Suprapubic skin (tissue), 4 donors: ENCODE data around the gene EMC8. TPM values are rescaled to one million over a fixed set of nuclear protein-coding genes. Genes with fewer than 3 reads are reported as not detected.

Experiments used
- DNase-seq, 2 donors: peaks; one replicate each; pipeline ENCODE4 v3.0.0-alpha.2; 2019; ENCODE audit warnings: low spot score in 2 of 2
- H3K27ac ChIP-seq: fragments of 200-600 bp; sonication (generic); one replicate; pipeline ENCODE4 v1.5.1; 2019
- H3K27me3 ChIP-seq: fragments of 200-600 bp; sonication (generic); one replicate; pipeline ENCODE4 v1.5.1; 2019
- H3K36me3 ChIP-seq: fragments of 200-600 bp; sonication (generic); one replicate; pipeline ENCODE4 v1.5.1; 2019
- H3K4me1 ChIP-seq: fragments of 200-600 bp; sonication (generic); one replicate; pipeline ENCODE4 v1.5.1; 2019
- H3K4me3 ChIP-seq: fragments of 200-600 bp; sonication (generic); one replicate; pipeline ENCODE4 v1.5.1; 2019; ENCODE audit warnings: mild to moderate bottlenecking
- H3K9me3 ChIP-seq: fragments of 200-600 bp; sonication (generic); one replicate; pipeline ENCODE4 v1.5.1; 2019
- EP300 ChIP-seq: sonication (generic); formaldehyde crosslinking; IDR thresholded peaks from one replicate; pipeline ENCODE4 v1.6.1; 2017; ENCODE audit warnings: antibody characterized with exemption
- POLR2A ChIP-seq, 2 donors: fragments of 450-650 bp; IDR thresholded peaks; one replicate each; pipeline ENCODE4 v1.6.1; 2017; ENCODE audit warnings: antibody characterized with exemption in 2 of 2, mild to moderate bottlenecking in 2 of 2, moderate library complexity in 2 of 2
- POLR2AphosphoS5 ChIP-seq, 3 donors: sonication (generic); formaldehyde crosslinking; IDR thresholded peaks; one replicate each; pipeline ENCODE4 v1.6.1; 2017; ENCODE audit warnings: antibody characterized with exemption in 3 of 3
- WGBS: methylation state at CpG from one replicate; pipeline ENCODE4 v1.1.5; 2018; 5-methylcytosine and 5-hydroxymethylcytosine counted together
- total RNA-seq, 4 donors: library from RNA; depleted of rRNA; stranded (reverse); fragments of >200 nt; gene quantifications; one replicate each; pipeline ENCODE4 v1.1.0, GENCODE V29; 2016
- TF ChIP-seq, protein P1 (sequence below), 2 donors: fragments of 200-600 bp in 1 of 2; fragments of 450-650 bp in 1 of 2; sonication (generic) in 1 of 2; IDR thresholded peaks; one replicate each; pipeline ENCODE4 v1.5.1; 2016 to 2019; ENCODE audit warnings: antibody characterized with exemption in 2 of 2, mild to moderate bottlenecking in 1 of 2, moderate library complexity in 1 of 2

Gene EMC8
- total RNA-seq, 4 donors from 2014 or later: 20.4 to 39.5 (median 23.9) TPM

GRCh38 chr16:85835227-85835751, 35.9 kb upstream of the EMC8 start:
- H3K36me3 ChIP-seq: no peaks in the 10 kb centered on the region
- H3K9me3 ChIP-seq: no peaks in the 10 kb centered on the region
- H3K4me1 ChIP-seq: no peaks in the 10 kb centered on the region
- no peak overlapping the region for H3K4me3 ChIP-seq
- TF ChIP-seq, protein P1, sequence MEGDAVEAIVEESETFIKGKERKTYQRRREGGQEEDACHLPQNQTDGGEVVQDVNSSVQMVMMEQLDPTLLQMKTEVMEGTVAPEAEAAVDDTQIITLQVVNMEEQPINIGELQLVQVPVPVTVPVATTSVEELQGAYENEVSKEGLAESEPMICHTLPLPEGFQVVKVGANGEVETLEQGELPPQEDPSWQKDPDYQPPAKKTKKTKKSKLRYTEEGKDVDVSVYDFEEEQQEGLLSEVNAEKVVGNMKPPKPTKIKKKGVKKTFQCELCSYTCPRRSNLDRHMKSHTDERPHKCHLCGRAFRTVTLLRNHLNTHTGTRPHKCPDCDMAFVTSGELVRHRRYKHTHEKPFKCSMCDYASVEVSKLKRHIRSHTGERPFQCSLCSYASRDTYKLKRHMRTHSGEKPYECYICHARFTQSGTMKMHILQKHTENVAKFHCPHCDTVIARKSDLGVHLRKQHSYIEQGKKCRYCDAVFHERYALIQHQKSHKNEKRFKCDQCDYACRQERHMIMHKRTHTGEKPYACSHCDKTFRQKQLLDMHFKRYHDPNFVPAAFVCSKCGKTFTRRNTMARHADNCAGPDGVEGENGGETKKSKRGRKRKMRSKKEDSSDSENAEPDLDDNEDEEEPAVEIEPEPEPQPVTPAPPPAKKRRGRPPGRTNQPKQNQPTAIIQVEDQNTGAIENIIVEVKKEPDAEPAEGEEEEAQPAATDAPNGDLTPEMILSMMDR (IDR thresholded peaks at IDR 0.05): no peak
- TF ChIP-seq POLR2AphosphoS5 (IDR thresholded peaks at IDR 0.05) (no peak), EP300 (no peak), POLR2A (IDR thresholded peaks at IDR 0.05) (no peak)
- H3K27ac ChIP-seq: no peak overlapping the region
- 73% methylated on average over 9 of the region's 21 CpGs for WGBS
- no peak for DNase-seq
- H3K27me3 ChIP-seq: peaks cover 72% of the 10 kb centered on the region

- Histone ChIP-seq H3K4me3 (no peak overlapping the region), H3K9me3 (no peaks in the 10 kb centered on the region), H3K4me1 (no peaks in the 10 kb centered on the region), H3K27ac (no peak overlapping the region), H3K36me3 (no peaks in the 10 kb centered on the region), H3K27me3 (peaks cover 72% of the 10 kb centered on the region)
- TF ChIP-seq POLR2AphosphoS5 (IDR thresholded peaks at IDR 0.05) (no peak), POLR2A (IDR thresholded peaks at IDR 0.05) (no peak), EP300 (no peak)
- TF ChIP-seq, protein P1 (IDR thresholded peaks at IDR 0.05): no peak
- WGBS: 87% methylated on average over 4 of the region's 5 CpGs
- no peak for DNase-seq
These were observed 35.4 kb upstream of the EMC8 start for GRCh38 chr16:85834741-85835140.

- TF ChIP-seq POLR2A (IDR thresholded peaks at IDR 0.05) (no peak), EP300 (no peak), POLR2AphosphoS5 (IDR thresholded peaks at IDR 0.05) (no peak)
- TF ChIP-seq, protein P1 (IDR thresholded peaks at IDR 0.05): no peak
- WGBS: 64% methylated on average over 17 of the region's 22 CpGs
- H3K4me3 ChIP-seq: no peak overlapping the region
- no peak for DNase-seq
- no peaks in the 10 kb centered on the region for H3K36me3 ChIP-seq
- no peaks in the 10 kb centered on the region for H3K9me3 ChIP-seq
- peaks cover 69% of the 10 kb centered on the region for H3K27me3 ChIP-seq
- H3K4me1 ChIP-seq: no peaks in the 10 kb centered on the region
- H3K27ac ChIP-seq: no peak overlapping the region
These were observed 34.0 kb upstream of the EMC8 start for GRCh38 chr16:85833219-85833920.

GRCh38 chr16:85832570-85833218, 33.4 kb upstream of the EMC8 start:
- Histone ChIP-seq H3K4me1 (no peaks in the 10 kb centered on the region), H3K4me3 (no peak overlapping the region), H3K36me3 (no peaks in the 10 kb centered on the region), H3K9me3 (no peaks in the 10 kb centered on the region), H3K27me3 (peaks cover 62% of the 10 kb centered on the region), H3K27ac (no peak overlapping the region)
- no peak for DNase-seq
- TF ChIP-seq POLR2AphosphoS5 (IDR thresholded peaks at IDR 0.05) (no peak), EP300 (no peak), POLR2A (IDR thresholded peaks at IDR 0.05) (no peak)
- 73% methylated on average over 21 of the region's 21 CpGs for WGBS

DNA sequence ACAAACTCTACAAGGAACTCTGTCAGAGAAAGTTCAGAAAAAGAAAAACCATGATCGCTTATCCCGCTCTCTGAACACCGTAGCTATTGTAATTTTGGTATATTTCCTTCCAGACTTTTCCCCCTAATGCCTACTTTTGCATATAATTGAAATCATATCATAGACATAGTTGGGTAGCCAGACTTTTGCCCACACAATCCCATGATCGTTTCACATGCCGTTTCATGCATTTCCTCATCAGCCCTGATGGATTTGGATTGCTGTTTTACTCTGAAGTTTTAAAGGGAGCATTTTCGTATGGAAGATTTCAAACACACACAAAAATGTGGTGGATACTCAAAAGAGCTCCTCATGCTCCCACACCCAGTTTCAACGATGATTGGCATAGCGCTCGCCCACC, 31.5 kb upstream of the EMC8 start:
- TF ChIP-seq POLR2AphosphoS5 (IDR thresholded peaks at IDR 0.05): no peak
- TF ChIP-seq POLR2A (IDR thresholded peaks at IDR 0.05): no peak
- TF ChIP-seq, protein P1 (IDR thresholded peaks at IDR 0.05): no peak
- TF ChIP-seq EP300: no peak
- DNase-seq: no peak
- H3K36me3 ChIP-seq: no peaks in the 10 kb centered on the region
- WGBS: 78% methylated on average over 9 of the region's 9 CpGs
- no peaks in the 10 kb centered on the region for H3K9me3 ChIP-seq
- H3K27me3 ChIP-seq: peaks cover 44% of the 10 kb centered on the region
- H3K4me1 ChIP-seq: no peaks in the 10 kb centered on the region
- no peak overlapping the region for H3K27ac ChIP-seq
- H3K4me3 ChIP-seq: no peak overlapping the region
